AG09309 (cell line): ENCODE measurements around the gene RBFOX1.

ENCODE experiments used
- DNase-seq: peaks from one replicate; pipeline ENCODE4 v3.0.0-alpha.2; 2010; ENCODE audit warnings: low read depth
- H3K4me3 ChIP-seq: 2 replicates; pipeline ENCODE4 v1.5.1; 2011; ENCODE audit warnings: mild to moderate bottlenecking, low read depth, low read length, moderate library complexity; ENCODE audit not compliant: control insufficient read depth
- CTCF ChIP-seq: IDR thresholded peaks from 2 replicates; pipeline ENCODE4 v1.5.1; 2011; ENCODE audit warnings: mild to moderate bottlenecking, low read depth, low read length, inconsistent platforms; ENCODE audit not compliant: insufficient read depth, control insufficient read depth; ENCODE audit errors: missing control alignments

The RBFOX1 gene

DNA sequence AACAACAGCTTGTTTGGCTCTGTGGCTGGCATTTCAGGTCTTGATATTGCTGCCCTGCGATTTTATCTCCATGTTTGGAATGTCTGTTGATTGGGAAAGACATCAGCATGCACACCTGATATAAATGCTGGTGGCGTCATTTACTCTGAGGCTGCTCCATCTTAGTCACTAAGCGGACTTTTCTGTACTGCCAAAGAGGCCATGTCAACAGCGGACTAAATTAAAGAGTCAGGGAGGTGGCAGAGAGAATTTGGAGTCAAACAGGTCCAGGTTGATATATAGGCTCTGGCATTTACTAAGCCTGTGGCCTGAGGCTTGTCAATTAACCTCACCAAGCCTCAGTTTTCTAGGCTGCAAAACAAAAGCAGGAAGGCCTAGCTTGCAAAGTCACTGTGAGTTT lies 6.2 kb downstream of the RBFOX1 start:
- no peak for TF ChIP-seq CTCF
- H3K4me3 ChIP-seq: no peak overlapping the region
- no peak for DNase-seq

DNA sequence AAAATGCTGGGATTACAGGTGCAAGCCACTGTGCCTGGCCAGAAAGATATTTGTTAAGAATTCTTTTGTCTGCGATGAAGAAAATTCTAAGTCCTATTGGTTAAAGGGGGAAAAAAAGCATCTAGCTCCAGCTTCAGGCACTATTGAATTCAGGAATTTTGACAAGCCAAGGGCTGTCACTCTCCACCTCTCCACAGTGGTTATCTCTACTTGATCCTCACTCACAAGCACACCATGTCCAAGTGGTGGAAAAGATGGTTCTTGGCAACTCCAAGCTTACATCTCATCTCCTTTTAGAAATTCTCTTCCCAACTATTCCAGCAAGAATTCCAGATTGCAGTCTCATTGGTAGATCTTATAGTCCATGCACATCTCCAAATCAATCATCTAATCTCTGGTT lies 7.1 kb downstream of the RBFOX1 start:
- no peak for TF ChIP-seq CTCF

DNA sequence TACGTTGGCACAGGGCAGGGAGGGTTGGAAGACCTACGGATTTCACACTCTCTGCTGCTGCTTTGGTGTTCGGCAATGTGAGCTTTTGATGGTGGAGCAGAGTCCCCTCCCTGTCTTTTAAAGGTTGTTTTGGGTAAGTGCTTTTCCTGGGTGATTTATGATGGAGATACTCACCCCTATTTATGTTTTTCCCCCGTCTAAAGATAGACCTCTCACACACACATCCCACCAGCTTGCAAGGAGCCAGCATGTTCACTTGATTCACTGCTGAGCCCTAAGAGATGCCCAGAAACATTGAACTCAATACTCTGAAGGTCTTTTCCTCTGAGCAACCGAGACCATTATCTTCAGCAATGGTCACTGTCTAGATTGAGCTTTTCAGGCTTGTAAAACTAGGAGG lies 8.3 kb downstream of the RBFOX1 start:
- no peak overlapping the region for H3K4me3 ChIP-seq
- TF ChIP-seq CTCF: no peak
- DNase-seq: no peak

More for the DNA sequence above, 7.1 kb downstream of the RBFOX1 start:
- H3K4me3 ChIP-seq: no peak overlapping the region
- DNase-seq: no peak

DNA sequence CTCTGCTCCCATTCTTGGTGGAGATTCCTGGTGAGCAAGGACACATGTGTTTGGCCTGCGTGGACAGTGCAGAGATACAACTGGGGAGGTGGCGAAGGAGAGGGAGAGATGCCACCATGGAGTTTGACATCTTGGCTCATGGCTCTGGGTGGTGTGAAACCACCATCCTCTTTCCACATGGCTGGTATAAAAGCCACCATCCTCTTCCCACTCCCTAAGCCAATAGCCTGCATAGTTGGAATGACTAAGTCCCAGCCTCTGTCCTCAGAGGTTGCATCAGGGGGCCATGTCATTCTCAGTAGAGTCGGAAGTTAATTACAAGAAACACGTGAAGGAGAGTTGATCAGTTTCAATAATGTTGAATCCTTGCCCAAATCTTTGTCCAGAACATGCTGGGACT lies 10.0 kb downstream of the RBFOX1 start:
- no peak overlapping the region for H3K4me3 ChIP-seq
- TF ChIP-seq CTCF: no peak
- no peak for DNase-seq

- TF ChIP-seq CTCF: no peak
- DNase-seq: no peak
- H3K4me3 ChIP-seq: no peak overlapping the region
These were observed 10.6 kb downstream of the RBFOX1 start for GRCh38 chr16:7343243-7343642.

- no peak for TF ChIP-seq CTCF
- no peak for DNase-seq
- H3K4me3 ChIP-seq: no peak overlapping the region
These were observed 12.5 kb downstream of the RBFOX1 start for GRCh38 chr16:7344830-7345780.

DNA sequence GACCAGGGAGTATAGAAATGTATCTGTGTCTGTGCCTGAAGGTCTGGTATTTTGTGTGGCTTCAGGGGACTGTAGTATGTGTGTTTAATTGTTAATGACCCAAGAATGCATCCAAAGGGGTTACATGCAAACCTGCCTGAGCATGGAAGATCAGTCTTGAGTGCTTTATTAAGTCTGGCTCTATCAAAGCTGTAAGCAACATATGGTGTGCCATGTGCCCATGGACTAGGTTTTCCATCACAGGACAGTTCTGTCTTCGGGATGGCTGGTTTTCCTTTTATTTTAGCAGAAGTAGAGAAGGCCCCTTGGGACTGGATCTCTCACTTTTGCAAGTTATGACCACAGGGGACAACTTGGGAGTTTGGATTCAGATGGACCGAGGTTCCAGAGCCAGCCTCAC lies 18.2 kb downstream of the RBFOX1 start:
- DNase-seq: no peak
- H3K4me3 ChIP-seq: no peak overlapping the region
- TF ChIP-seq CTCF: no peak
